GM08714 (cell line): ENCODE data around the gene RPS3.
A peak's percentile ranks its signal among the peaks of the same experiment; 100 is the strongest.
"Not testable (repeated sequence)": the region's sequence is repeated elsewhere in the genome, so short reads cannot be mapped to it uniquely, and the experiment has no call there.

Experiments
- H3K4me3 ChIP-seq: fragments of 200-500 bp; sonication (Bioruptor generic); 2 replicates; pipeline ENCODE4 v1.5.1; 2014; ENCODE audit warnings: mild to moderate bottlenecking, low read length, inconsistent platforms
- ZNF274 ChIP-seq: IDR thresholded peaks from 2 replicates; pipeline ENCODE4 v1.6.1; 2012; ENCODE audit warnings: mild to moderate bottlenecking, low read depth, low read length

The RPS3 gene

GRCh38 chr11:75399344-75400145 is at the start of gene RPS3:
Gene RPS3, plus strand, starts transcription at chr11:75399518. Its CDS starts 30 bp downstream, at chr11:75399548.
- TF ChIP-seq ZNF274 = no peak
- peak within 1 kb of the TSS; percentile 98 for H3K4me3 ChIP-seq

- TF ChIP-seq ZNF274 = no peak
Measured at GRCh38 chr11:75349521-75350116, 49.7 kb upstream of the RPS3 start.

DNA sequence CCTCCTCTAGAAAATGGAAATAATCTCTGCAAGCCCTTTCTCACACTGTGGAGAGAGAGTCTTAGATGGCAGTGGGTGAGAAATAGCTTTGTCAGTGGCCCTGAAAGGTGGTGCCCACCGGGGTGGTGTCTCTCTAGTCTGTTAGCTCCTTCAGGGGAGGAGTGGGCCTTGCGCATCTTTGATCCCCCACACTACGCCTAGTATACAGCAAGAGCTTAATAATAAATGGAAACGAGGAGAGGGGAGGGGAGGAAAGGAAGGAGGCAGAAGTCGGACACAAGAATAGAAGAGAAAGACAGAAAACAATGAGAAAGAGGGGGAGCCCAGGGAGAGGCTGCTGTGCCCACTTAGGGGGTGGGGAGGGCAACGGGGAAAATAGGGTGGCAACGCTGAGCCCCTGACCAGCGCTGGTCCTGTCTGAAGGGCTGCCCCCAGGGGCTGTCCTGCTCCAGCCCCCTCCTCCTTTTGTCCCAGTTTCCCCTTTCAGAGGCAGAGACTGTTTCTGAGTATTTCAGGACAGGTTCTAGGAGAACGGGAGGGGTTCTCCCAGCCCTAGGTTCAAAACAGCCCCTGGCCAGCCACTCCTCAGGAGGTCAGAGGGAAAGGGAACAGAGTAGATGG is 49.1 kb upstream of the RPS3 start:
- TF ChIP-seq ZNF274 = no peak
- no peak overlapping the region for H3K4me3 ChIP-seq

More at GRCh38 chr11:75349521-75350116, 49.7 kb upstream of the RPS3 start:
- no peak overlapping the region for H3K4me3 ChIP-seq

GRCh38 chr11:75350743-75351540 is 48.4 kb upstream of the RPS3 start:
- H3K4me3 ChIP-seq = peak overlapping the region; percentile 48; the same call in 1 of the 2 replicates

DNA sequence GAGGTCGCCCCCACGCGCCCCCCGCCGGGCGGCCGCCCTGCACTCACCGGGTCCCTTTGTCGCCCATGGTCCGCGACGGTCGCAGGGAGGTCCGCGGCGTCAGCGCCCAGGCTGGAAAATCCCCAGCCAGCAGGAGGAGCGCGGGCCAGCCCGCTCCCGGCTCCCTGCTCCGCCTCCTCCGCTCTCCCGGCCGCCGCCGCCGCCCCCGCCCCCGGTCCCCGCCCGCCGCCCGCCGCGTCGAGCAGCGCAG is 47.9 kb upstream of the RPS3 start, which contains the start of gene ARRB1:
TSS of gene ARRB1 (minus strand) at position 121 of the 250 bp plus-strand sequence. CDS start at position 67, 54 bp downstream.
- no peak for TF ChIP-seq ZNF274
- H3K4me3 ChIP-seq = peak within 1 kb of the TSS; percentile 65; the same call in 1 of the 2 replicates

More at GRCh38 chr11:75350743-75351540, 48.4 kb upstream of the RPS3 start:
- TF ChIP-seq ZNF274 = no peak

- TF ChIP-seq ZNF274 = no peak
- H3K4me3 ChIP-seq = peak overlapping the region; percentile 65; the same call in 1 of the 2 replicates
Measured at GRCh38 chr11:75351791-75352587, 47.3 kb upstream of the RPS3 start.

DNA sequence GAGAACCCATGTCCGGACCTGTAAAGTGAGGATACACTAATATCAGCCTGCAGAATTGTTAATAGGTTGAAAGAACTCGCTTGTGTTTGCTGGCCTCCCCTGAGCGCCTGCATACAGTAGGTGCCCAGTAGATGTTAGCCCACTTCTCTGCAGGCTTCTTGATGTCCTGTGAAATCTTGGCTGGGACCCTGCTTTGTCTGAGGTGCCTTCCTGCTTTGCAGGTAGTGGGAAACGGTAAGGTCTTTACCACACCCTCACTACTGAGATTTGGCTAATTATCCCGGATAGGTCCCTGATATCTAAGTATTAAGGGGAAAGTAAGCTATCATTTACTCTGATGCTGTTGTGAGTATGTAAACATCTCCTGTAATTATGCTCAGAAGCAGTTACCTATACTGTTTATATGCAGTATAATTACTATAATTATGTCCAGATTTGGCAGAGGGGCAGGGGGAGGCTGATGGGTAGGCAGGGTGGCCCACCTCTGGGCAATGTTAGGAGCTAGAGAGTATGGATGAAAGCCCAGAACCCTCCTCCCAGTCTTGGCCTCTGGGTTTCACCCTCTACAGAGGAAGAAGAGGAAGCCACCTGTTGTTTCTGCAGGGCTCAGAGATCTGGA is 46.6 kb upstream of the RPS3 start:
- H3K4me3 ChIP-seq = no peak overlapping the region; the same call in 1 of the 2 replicates
- TF ChIP-seq ZNF274 = no peak

- TF ChIP-seq ZNF274 = no peak
- H3K4me3 ChIP-seq = no peak overlapping the region
Measured at GRCh38 chr11:75355051-75355450, 44.3 kb upstream of the RPS3 start.

- no peak for TF ChIP-seq ZNF274
- no peak overlapping the region for H3K4me3 ChIP-seq
Measured at GRCh38 chr11:75356613-75357012, 42.7 kb upstream of the RPS3 start.

DNA sequence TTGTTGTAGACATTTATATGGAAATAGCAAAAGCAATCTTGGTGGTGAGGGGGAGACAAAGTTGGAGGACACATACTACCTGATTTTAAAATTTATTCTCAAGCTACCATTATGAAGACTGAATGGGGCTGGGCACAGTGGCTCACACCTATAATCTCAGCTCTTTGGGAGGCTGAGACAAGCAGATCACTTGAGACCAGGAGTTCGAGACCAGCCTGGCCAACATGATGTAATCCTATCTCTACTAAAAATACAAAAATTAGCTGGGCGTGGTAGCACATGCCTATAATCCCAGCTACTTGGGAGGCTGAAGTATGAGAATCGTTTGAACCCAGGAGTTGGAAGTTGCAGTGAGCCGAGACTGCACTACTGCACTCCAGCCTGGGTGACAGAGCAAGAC is 37.0 kb upstream of the RPS3 start:
- not testable (repeated sequence) for H3K4me3 ChIP-seq

GRCh38 chr11:75365711-75366181 is 33.6 kb upstream of the RPS3 start:
- no peak overlapping the region for H3K4me3 ChIP-seq
- no peak for TF ChIP-seq ZNF274

DNA sequence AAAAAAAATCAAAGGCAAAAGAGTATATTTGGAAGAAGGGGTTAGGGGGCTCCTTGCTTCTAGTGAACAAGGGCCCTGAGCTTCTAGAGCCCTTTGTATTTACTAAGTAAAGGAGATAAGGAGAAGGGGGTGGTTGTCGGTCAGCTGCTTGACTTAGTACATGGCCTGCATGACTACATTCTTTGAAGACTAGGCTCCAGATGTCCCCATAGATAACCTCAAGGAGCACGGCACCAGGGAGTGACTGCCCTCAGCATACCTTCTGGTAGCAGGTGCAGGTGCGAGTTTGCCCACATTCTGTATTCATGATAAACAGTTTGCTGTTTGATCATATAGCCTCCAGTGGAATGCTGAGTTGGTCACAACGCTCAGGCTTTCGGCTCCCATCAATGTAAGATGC is 32.5 kb upstream of the RPS3 start:
- not testable (repeated sequence) for H3K4me3 ChIP-seq
